ENCODE measurements around the gene TMOD1. TPM values are rescaled to one million over a fixed set of nuclear protein-coding genes. Genes with fewer than 3 reads are reported as not detected.

The TMOD1 gene
- total RNA-seq, 2 donors from 2014 or later, result 1.0 to 4.9 TPM

GRCh38 chr9:97478301-97478981 lies 23.0 kb upstream of the TMOD1 start:
- intact Hi-C loops (cut with DNase I), result no loop called here
- H3K9me3 ChIP-seq, result no peaks in the 10 kb centered on the region
- H3K4me1 ChIP-seq, result no peaks in the 10 kb centered on the region
- no peaks in the 10 kb centered on the region for H3K27me3 ChIP-seq
- H3K9ac ChIP-seq (ENCODE audit: low read depth in 2 of 2, low read length in 2 of 2), result no peak overlapping the region
- DNase-seq, result no peak
- H3K27ac ChIP-seq, result no peak overlapping the region
- TF ChIP-seq CTCF (IDR thresholded peaks at IDR 0.05), result no peak
- H3K4me3 ChIP-seq, result no peak overlapping the region
- peaks cover 4% of the 10 kb centered on the region for H3K36me3 ChIP-seq

- Histone ChIP-seq H3K27ac (no peak overlapping the region), H3K27me3 (no peaks in the 10 kb centered on the region), H3K9ac (ENCODE audit: low read depth in 2 of 2, low read length in 2 of 2) (no peak overlapping the region), H3K4me1 (no peaks in the 10 kb centered on the region), H3K36me3 (no peaks in the 10 kb centered on the region), H3K4me3 (no peak overlapping the region), H3K9me3 (no peaks in the 10 kb centered on the region)
- no peak for TF ChIP-seq CTCF (IDR thresholded peaks at IDR 0.05)
- no peak for DNase-seq
- intact Hi-C loops (cut with DNase I), result no loop called here
Observed at GRCh38 chr9:97479496-97480159, 21.8 kb upstream of the TMOD1 start.

GRCh38 chr9:97480174-97480573 lies 21.3 kb upstream of the TMOD1 start:
- H3K36me3 ChIP-seq, result no peaks in the 10 kb centered on the region
- H3K27me3 ChIP-seq, result no peaks in the 10 kb centered on the region
- no peak overlapping the region for H3K9ac ChIP-seq (ENCODE audit: low read depth in 2 of 2, low read length in 2 of 2)
- H3K27ac ChIP-seq, result no peak overlapping the region
- no peak for TF ChIP-seq CTCF (IDR thresholded peaks at IDR 0.05)
- no peaks in the 10 kb centered on the region for H3K4me1 ChIP-seq
- H3K4me3 ChIP-seq, result no peak overlapping the region
- H3K9me3 ChIP-seq, result no peaks in the 10 kb centered on the region
- DNase-seq, result no peak
- intact Hi-C loops (cut with DNase I), result no loop called here

GRCh38 chr9:97480749-97481148 lies 20.7 kb upstream of the TMOD1 start:
- Histone ChIP-seq H3K4me3 (no peak overlapping the region), H3K4me1 (no peaks in the 10 kb centered on the region), H3K36me3 (no peaks in the 10 kb centered on the region), H3K9me3 (no peaks in the 10 kb centered on the region), H3K27ac (no peak overlapping the region), H3K27me3 (no peaks in the 10 kb centered on the region), H3K9ac (ENCODE audit: low read depth in 2 of 2, low read length in 2 of 2) (no peak overlapping the region)
- intact Hi-C loops (cut with DNase I), result no loop called here
- TF ChIP-seq CTCF (IDR thresholded peaks at IDR 0.05), result no peak
- no peak for DNase-seq

GRCh38 chr9:97484134-97484533 lies 17.3 kb upstream of the TMOD1 start:
- no peak for DNase-seq
- Histone ChIP-seq H3K4me1 (no peaks in the 10 kb centered on the region), H3K27ac (no peak overlapping the region), H3K9me3 (no peaks in the 10 kb centered on the region), H3K36me3 (no peaks in the 10 kb centered on the region), H3K27me3 (no peaks in the 10 kb centered on the region), H3K9ac (ENCODE audit: low read depth in 2 of 2, low read length in 2 of 2) (no peak overlapping the region), H3K4me3 (no peak overlapping the region)
- intact Hi-C loops (cut with DNase I), result no loop called here
- TF ChIP-seq CTCF (IDR thresholded peaks at IDR 0.05), result no peak
